Mucosa of stomach (tissue), 1 donor: Measurements from ENCODE around the gene KRTAP12-2.

Source experiments
- H3K27me3 ChIP-seq: one replicate; pipeline ENCODE4 v1.7.0; 2013; ENCODE audit warnings: mild to moderate bottlenecking, low read length; ENCODE audit not compliant: control insufficient read depth, insufficient read depth
- H3K36me3 ChIP-seq: one replicate; pipeline ENCODE4 v1.7.0; 2013; ENCODE audit warnings: low read length; ENCODE audit not compliant: control insufficient read depth, insufficient read depth
- H3K4me1 ChIP-seq: one replicate; pipeline ENCODE4 v1.7.0; 2013; ENCODE audit warnings: mild to moderate bottlenecking, low read length; ENCODE audit not compliant: control insufficient read depth, insufficient read depth
- H3K4me3 ChIP-seq: one replicate; pipeline ENCODE4 v1.7.0; 2013; ENCODE audit warnings: low read length
- H3K9ac ChIP-seq: one replicate; pipeline ENCODE4 v1.7.0; 2013; ENCODE audit warnings: mild to moderate bottlenecking, low read length, moderate library complexity
- H3K9me3 ChIP-seq: one replicate; pipeline ENCODE4 v1.7.0; 2013; ENCODE audit warnings: mild to moderate bottlenecking, low read length, moderate library complexity; ENCODE audit not compliant: control insufficient read depth
- donor health status: Pancreatic carcinoma.

The KRTAP12-2 gene

GRCh38 chr21:44708213-44708865 is 41.6 kb upstream of the KRTAP12-2 start:
- Histone ChIP-seq H3K4me3 (no peak overlapping the region), H3K4me1 (no peaks in the 10 kb centered on the region), H3K9me3 (no peaks in the 10 kb centered on the region), H3K9ac (no peak overlapping the region), H3K27me3 (peaks cover 85% of the 10 kb centered on the region), H3K36me3 (no peaks in the 10 kb centered on the region)

- Histone ChIP-seq H3K27me3 (peaks cover 82% of the 10 kb centered on the region), H3K4me1 (no peaks in the 10 kb centered on the region), H3K9me3 (no peaks in the 10 kb centered on the region), H3K9ac (no peak overlapping the region), H3K4me3 (no peak overlapping the region), H3K36me3 (no peaks in the 10 kb centered on the region)
Observed at GRCh38 chr21:44706706-44707581, 40.2 kb upstream of the KRTAP12-2 start.

- Histone ChIP-seq H3K27me3 (peaks cover 77% of the 10 kb centered on the region), H3K9me3 (no peaks in the 10 kb centered on the region), H3K4me3 (no peak overlapping the region), H3K4me1 (no peaks in the 10 kb centered on the region), H3K36me3 (no peaks in the 10 kb centered on the region), H3K9ac (no peak overlapping the region)
Observed at GRCh38 chr21:44706026-44706705, 39.4 kb upstream of the KRTAP12-2 start.

- H3K4me3 ChIP-seq = no peak overlapping the region
- no peaks in the 10 kb centered on the region for H3K4me1 ChIP-seq
- H3K36me3 ChIP-seq = no peaks in the 10 kb centered on the region
- H3K9me3 ChIP-seq = no peaks in the 10 kb centered on the region
- no peak overlapping the region for H3K9ac ChIP-seq
- peaks cover 78% of the 10 kb centered on the region for H3K27me3 ChIP-seq
Observed at GRCh38 chr21:44704636-44705001, 37.9 kb upstream of the KRTAP12-2 start.

GRCh38 chr21:44703731-44704635 is 37.3 kb upstream of the KRTAP12-2 start:
- Histone ChIP-seq H3K27me3 (peaks cover 72% of the 10 kb centered on the region), H3K36me3 (no peaks in the 10 kb centered on the region), H3K9me3 (no peaks in the 10 kb centered on the region), H3K9ac (no peak overlapping the region), H3K4me1 (no peaks in the 10 kb centered on the region), H3K4me3 (no peak overlapping the region)

GRCh38 chr21:44702973-44703730 is 36.4 kb upstream of the KRTAP12-2 start:
- H3K4me1 ChIP-seq = no peaks in the 10 kb centered on the region
- no peak overlapping the region for H3K9ac ChIP-seq
- no peaks in the 10 kb centered on the region for H3K36me3 ChIP-seq
- H3K4me3 ChIP-seq = no peak overlapping the region
- H3K27me3 ChIP-seq = peaks cover 68% of the 10 kb centered on the region
- H3K9me3 ChIP-seq = no peaks in the 10 kb centered on the region

- peaks cover 68% of the 10 kb centered on the region for H3K27me3 ChIP-seq
Observed at GRCh38 chr21:44702111-44702972, 35.6 kb upstream of the KRTAP12-2 start.

GRCh38 chr21:44701541-44701940 is 34.8 kb upstream of the KRTAP12-2 start:
- H3K9me3 ChIP-seq = no peaks in the 10 kb centered on the region
- H3K27me3 ChIP-seq = peaks cover 65% of the 10 kb centered on the region
- no peak overlapping the region for H3K9ac ChIP-seq
- H3K4me1 ChIP-seq = no peaks in the 10 kb centered on the region
- H3K4me3 ChIP-seq = no peak overlapping the region
- H3K36me3 ChIP-seq = no peaks in the 10 kb centered on the region

More at GRCh38 chr21:44702111-44702972, 35.6 kb upstream of the KRTAP12-2 start:
- Histone ChIP-seq H3K9me3 (no peaks in the 10 kb centered on the region), H3K9ac (no peak overlapping the region), H3K4me3 (no peak overlapping the region), H3K36me3 (no peaks in the 10 kb centered on the region), H3K4me1 (no peaks in the 10 kb centered on the region)

- no peaks in the 10 kb centered on the region for H3K9me3 ChIP-seq
- no peak overlapping the region for H3K9ac ChIP-seq
- H3K4me3 ChIP-seq = no peak overlapping the region
- H3K36me3 ChIP-seq = no peaks in the 10 kb centered on the region
- no peaks in the 10 kb centered on the region for H3K4me1 ChIP-seq
- H3K27me3 ChIP-seq = peaks cover 65% of the 10 kb centered on the region
Observed at GRCh38 chr21:44701023-44701400, 34.3 kb upstream of the KRTAP12-2 start.

- Histone ChIP-seq H3K27me3 (peaks cover 69% of the 10 kb centered on the region), H3K9ac (no peak overlapping the region), H3K4me1 (no peaks in the 10 kb centered on the region), H3K9me3 (no peaks in the 10 kb centered on the region), H3K4me3 (no peak overlapping the region), H3K36me3 (no peaks in the 10 kb centered on the region)
Observed at GRCh38 chr21:44700101-44701022, 33.6 kb upstream of the KRTAP12-2 start.
